ENCODE results near the gene AEBP2.

AEBP2 gene

DNA sequence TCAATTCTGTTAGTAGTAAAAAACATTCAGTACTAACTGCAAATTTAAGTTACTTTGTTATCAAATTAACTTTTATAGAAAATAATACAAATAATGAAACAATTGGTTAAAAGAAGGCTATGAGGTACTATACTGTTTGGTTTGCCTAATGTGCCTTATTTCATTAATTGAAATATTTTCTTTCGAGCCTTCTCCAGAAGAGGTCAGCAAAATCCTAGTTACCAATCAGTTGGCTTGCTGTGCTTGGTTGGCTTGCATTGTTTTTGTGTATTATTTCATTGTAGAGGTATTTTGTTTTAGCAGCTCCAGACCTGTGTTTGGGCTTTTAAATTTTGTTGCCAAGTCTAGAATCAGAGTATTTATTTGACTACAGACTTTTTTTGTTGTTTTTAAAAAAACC lies 68.5 kb downstream of the AEBP2 start:
- Histone ChIP-seq H3K9me3 (ENCODE audit: control insufficient read depth, low read length) (no peaks in the 10 kb centered on the region), H3K27ac (ENCODE audit: low read depth, low read length, severe bottlenecking) (no peak overlapping the region), H3K4me3 (ENCODE audit: extremely low read depth, insufficient read depth, low read length, poor library complexity, severe bottlenecking) (no peak overlapping the region), H3K36me3 (ENCODE audit: control insufficient read depth, insufficient read depth, low read length) (peaks cover 53% of the 10 kb centered on the region), H3K4me1 (ENCODE audit: control insufficient read depth, insufficient read depth, low read length, poor library complexity, severe bottlenecking) (peaks cover 3% of the 10 kb centered on the region)
- WGBS, 2 experiments (ENCODE audit: insufficient coverage in 2 of 2), result no CpG with 5 or more reads among the region's 1 CpG

DNA sequence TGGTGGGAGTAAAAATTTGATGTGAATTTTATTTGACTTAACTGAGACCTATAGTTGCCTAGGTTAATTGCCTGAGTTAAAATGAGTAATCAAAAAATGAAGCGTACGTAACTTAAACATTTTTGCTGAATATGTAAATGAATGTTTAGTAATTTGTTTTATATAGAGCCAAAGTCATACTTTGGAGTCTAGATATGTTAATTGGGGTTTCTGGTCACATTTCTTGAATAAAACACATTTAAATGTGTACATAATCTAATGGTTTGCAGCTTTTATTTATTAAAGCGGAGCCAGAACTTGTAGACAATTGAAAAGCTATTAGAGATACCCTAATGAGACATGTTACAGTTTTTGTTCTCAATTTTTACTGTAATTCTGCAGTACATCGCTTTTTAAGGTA lies 71.2 kb downstream of the AEBP2 start:
- Histone ChIP-seq H3K27ac (ENCODE audit: low read depth, low read length, severe bottlenecking) (no peak overlapping the region), H3K9me3 (ENCODE audit: control insufficient read depth, low read length) (no peaks in the 10 kb centered on the region), H3K4me1 (ENCODE audit: control insufficient read depth, insufficient read depth, low read length, poor library complexity, severe bottlenecking) (peaks cover 3% of the 10 kb centered on the region), H3K36me3 (ENCODE audit: control insufficient read depth, insufficient read depth, low read length) (peaks cover 49% of the 10 kb centered on the region), H3K4me3 (ENCODE audit: extremely low read depth, insufficient read depth, low read length, poor library complexity, severe bottlenecking) (no peak overlapping the region)
- 100% methylated on average over 2 of the region's 4 CpGs for WGBS, 2 experiments (ENCODE audit: insufficient coverage in 2 of 2)

DNA sequence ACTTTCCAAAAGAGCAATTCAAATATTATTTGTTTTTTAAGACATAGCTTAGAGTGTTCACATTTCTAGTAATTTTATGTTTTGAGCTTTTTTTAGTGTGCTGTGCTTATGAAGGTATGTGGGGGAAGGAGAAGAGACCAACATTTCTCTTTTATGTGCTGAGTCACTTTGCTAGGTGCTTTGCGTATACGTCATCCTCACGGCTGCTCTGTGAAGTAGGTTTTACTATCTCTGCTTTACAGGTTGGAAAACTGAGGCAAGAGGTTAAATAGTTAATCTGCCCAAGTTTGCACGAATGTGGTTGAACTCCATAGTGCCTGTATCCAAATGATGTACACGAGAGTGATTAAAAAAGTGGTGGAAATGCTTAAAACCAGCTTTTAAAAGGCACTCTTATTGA lies 75.9 kb downstream of the AEBP2 start:
- WGBS, 2 experiments (ENCODE audit: insufficient coverage in 2 of 2), result 78 to 79% methylated on average over 4 of the region's 5 CpGs
- no peak overlapping the region for H3K4me3 ChIP-seq (ENCODE audit: extremely low read depth, insufficient read depth, low read length, poor library complexity, severe bottlenecking)
- no peaks in the 10 kb centered on the region for H3K4me1 ChIP-seq (ENCODE audit: control insufficient read depth, insufficient read depth, low read length, poor library complexity, severe bottlenecking)
- H3K9me3 ChIP-seq (ENCODE audit: control insufficient read depth, low read length), result no peaks in the 10 kb centered on the region
- H3K27ac ChIP-seq (ENCODE audit: low read depth, low read length, severe bottlenecking), result no peak overlapping the region
- H3K36me3 ChIP-seq (ENCODE audit: control insufficient read depth, insufficient read depth, low read length), result peaks cover 43% of the 10 kb centered on the region

DNA sequence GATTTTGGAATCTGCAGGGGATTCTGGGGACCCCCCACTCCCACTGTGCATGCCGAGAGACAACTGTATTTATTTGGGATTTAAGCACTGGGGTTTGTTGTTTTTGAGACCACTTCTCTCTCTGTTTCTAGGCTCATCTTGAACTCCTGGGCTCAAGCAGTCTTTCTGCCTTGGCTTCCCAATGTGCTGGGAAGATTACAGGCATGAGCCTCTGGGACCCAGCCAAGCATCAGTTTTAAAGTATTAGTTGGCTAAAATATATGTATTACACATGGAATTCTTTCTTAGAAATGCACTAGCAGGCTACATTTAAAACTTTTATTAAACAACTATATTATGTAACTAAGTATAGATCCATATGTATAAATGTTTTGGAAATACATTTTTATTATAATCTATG lies 78.3 kb downstream of the AEBP2 start:
- WGBS, 2 experiments (ENCODE audit: insufficient coverage in 2 of 2), result no CpG with 5 or more reads among the region's 1 CpG
- peaks cover 34% of the 10 kb centered on the region for H3K36me3 ChIP-seq (ENCODE audit: control insufficient read depth, insufficient read depth, low read length)

DNA sequence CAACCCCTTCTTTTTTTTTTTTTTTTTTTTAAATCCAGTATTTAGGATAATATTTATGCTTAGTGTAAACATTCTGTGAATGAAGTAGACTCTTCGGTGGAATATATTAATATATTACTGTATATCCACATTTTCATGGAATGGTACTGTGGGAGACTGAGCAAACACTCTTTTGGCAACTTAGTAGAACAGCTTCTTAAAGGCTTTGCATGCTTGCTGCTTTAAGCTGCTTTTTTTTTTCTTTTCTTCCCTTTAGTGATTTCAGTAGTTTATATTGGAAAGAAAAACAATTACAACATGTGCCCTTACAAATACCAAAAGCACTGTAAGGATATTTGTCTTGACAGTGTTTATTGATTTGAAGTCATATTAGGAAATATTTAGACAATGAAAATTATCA lies 78.9 kb downstream of the AEBP2 start:
- Histone ChIP-seq H3K9me3 (ENCODE audit: control insufficient read depth, low read length) (no peaks in the 10 kb centered on the region), H3K27ac (ENCODE audit: low read depth, low read length, severe bottlenecking) (no peak overlapping the region), H3K36me3 (ENCODE audit: control insufficient read depth, insufficient read depth, low read length) (peaks cover 31% of the 10 kb centered on the region), H3K4me1 (ENCODE audit: control insufficient read depth, insufficient read depth, low read length, poor library complexity, severe bottlenecking) (no peaks in the 10 kb centered on the region), H3K4me3 (ENCODE audit: extremely low read depth, insufficient read depth, low read length, poor library complexity, severe bottlenecking) (no peak overlapping the region)
- WGBS, 2 experiments (ENCODE audit: insufficient coverage in 2 of 2), result no CpG with 5 or more reads among the region's 1 CpG

More for the DNA sequence above, 78.3 kb downstream of the AEBP2 start:
- Histone ChIP-seq H3K4me1 (ENCODE audit: control insufficient read depth, insufficient read depth, low read length, poor library complexity, severe bottlenecking) (no peaks in the 10 kb centered on the region), H3K9me3 (ENCODE audit: control insufficient read depth, low read length) (no peaks in the 10 kb centered on the region), H3K4me3 (ENCODE audit: extremely low read depth, insufficient read depth, low read length, poor library complexity, severe bottlenecking) (no peak overlapping the region), H3K27ac (ENCODE audit: low read depth, low read length, severe bottlenecking) (no peak overlapping the region)

DNA sequence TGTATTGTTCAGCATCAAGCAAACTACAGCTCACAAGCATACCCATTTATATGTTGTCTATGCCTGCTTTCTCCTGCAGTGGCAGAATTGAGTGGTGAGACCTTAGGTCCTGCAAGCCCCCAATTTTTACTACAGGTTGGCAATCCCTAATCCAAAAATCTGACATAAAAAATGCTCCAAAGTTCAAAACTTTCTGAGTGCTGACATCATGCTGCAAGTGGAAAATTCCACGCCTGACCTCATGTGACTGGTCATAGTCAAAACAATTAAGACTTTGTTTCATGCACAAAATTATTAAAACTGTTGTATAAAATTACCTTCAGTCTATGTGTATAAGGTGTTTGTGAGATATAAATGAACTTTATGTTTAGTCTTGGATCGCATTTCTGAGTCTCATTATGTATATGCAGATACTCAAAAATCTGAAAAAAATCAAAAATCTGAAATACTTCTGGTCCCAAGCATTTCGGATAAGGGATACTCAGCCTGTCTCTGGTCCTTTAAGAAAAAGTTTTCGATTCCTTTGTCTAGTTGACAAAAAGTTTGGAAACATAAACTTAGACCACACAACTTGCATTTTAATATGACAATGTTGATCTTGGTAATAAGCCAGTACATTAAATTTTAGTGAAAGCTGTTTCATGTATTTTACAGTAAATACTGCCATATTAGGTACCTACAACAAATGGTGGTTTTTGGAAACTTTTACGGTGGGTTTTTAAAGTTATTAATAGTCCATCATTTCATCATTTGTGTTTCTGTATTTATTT lies 81.5 kb downstream of the AEBP2 start:
- 92% methylated on average over 2 of the region's 5 CpGs; no CpG with 5 or more reads in 1 of the 2 experiments for WGBS, 2 experiments (ENCODE audit: insufficient coverage in 2 of 2)
- Histone ChIP-seq H3K4me1 (ENCODE audit: control insufficient read depth, insufficient read depth, low read length, poor library complexity, severe bottlenecking) (no peaks in the 10 kb centered on the region), H3K27ac (ENCODE audit: low read depth, low read length, severe bottlenecking) (no peak overlapping the region), H3K9me3 (ENCODE audit: control insufficient read depth, low read length) (no peaks in the 10 kb centered on the region), H3K4me3 (ENCODE audit: extremely low read depth, insufficient read depth, low read length, poor library complexity, severe bottlenecking) (no peak overlapping the region), H3K36me3 (ENCODE audit: control insufficient read depth, insufficient read depth, low read length) (peaks cover 19% of the 10 kb centered on the region)

DNA sequence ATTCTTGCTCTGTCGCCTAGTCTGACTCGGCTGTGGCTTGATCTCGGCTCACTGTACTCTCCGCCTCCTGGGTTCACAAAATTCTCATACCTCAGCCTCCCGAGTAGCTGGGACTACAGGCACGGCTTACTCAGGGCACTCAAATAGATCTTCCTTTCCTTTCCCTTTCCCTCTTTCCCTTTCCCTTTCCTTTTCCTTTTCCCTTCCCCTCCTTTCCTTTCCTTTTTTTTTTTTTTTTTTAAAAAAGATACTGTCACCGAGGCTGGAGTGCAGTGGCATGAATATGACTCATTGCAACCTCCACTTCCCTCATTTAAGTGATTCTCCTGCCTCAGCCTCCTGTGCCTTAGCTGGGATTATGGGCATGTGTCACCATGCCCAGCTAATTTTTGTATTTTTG lies 86.0 kb downstream of the AEBP2 start:
- Histone ChIP-seq H3K4me3 (ENCODE audit: extremely low read depth, insufficient read depth, low read length, poor library complexity, severe bottlenecking) (no peak overlapping the region), H3K36me3 (ENCODE audit: control insufficient read depth, insufficient read depth, low read length) (peaks cover 3% of the 10 kb centered on the region), H3K9me3 (ENCODE audit: control insufficient read depth, low read length) (no peaks in the 10 kb centered on the region), H3K27ac (ENCODE audit: low read depth, low read length, severe bottlenecking) (no peak overlapping the region), H3K4me1 (ENCODE audit: control insufficient read depth, insufficient read depth, low read length, poor library complexity, severe bottlenecking) (peaks cover 8% of the 10 kb centered on the region)
- 88 to 100% methylated on average over 6 of the region's 7 CpGs for WGBS, 2 experiments (ENCODE audit: insufficient coverage in 2 of 2)

DNA sequence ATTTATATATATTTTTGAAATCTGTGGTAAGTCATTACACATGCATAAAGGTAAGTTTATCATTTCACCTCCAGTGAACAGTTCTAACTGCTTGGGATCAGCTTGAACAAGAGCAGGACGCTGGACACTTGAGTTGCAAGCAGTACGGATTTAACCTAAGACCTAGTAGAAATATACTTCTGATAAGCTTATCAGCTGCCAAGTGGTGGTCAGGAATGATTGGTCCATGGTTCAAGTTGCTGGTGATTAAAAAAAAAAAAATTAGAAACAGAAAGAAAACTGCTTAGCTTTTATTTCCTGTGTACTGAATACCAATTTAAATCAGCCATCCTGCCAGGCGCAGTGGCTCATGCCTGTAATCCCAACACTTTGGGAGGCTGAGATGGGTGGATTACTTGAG lies 88.6 kb downstream of the AEBP2 start:
- peaks cover 3% of the 10 kb centered on the region for H3K36me3 ChIP-seq (ENCODE audit: control insufficient read depth, insufficient read depth, low read length)
- H3K4me1 ChIP-seq (ENCODE audit: control insufficient read depth, insufficient read depth, low read length, poor library complexity, severe bottlenecking), result peaks cover 8% of the 10 kb centered on the region
- H3K27ac ChIP-seq (ENCODE audit: low read depth, low read length, severe bottlenecking), result no peak overlapping the region
- H3K9me3 ChIP-seq (ENCODE audit: control insufficient read depth, low read length), result no peaks in the 10 kb centered on the region
- H3K4me3 ChIP-seq (ENCODE audit: extremely low read depth, insufficient read depth, low read length, poor library complexity, severe bottlenecking), result no peak overlapping the region
- 90 to 100% methylated on average over 1 to 2 of the region's 3 CpGs for WGBS, 2 experiments (ENCODE audit: insufficient coverage in 2 of 2)

DNA sequence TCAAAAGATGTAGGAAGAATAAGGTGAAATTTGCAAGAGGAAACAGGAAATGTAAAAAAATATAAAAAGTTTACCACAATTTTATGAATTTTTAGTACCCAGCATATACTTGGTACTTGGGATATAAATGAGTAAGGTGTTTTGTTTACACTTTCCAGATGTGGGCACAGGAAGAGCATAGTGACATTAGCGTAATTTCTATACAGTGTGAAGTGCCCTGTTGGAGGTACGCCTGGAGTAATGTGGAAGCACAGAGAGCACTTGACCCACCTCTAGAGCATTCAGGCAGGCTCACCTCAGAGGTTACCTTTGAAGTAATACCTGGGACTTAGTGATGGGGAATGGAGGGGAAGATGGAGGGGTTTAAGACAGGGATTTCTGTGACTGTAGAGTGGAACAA lies 89.5 kb downstream of the AEBP2 start:
- Histone ChIP-seq H3K4me1 (ENCODE audit: control insufficient read depth, insufficient read depth, low read length, poor library complexity, severe bottlenecking) (peaks cover 8% of the 10 kb centered on the region), H3K9me3 (ENCODE audit: control insufficient read depth, low read length) (no peaks in the 10 kb centered on the region), H3K4me3 (ENCODE audit: extremely low read depth, insufficient read depth, low read length, poor library complexity, severe bottlenecking) (no peak overlapping the region), H3K27ac (ENCODE audit: low read depth, low read length, severe bottlenecking) (no peak overlapping the region), H3K36me3 (ENCODE audit: control insufficient read depth, insufficient read depth, low read length) (peaks cover 3% of the 10 kb centered on the region)
- WGBS, 2 experiments (ENCODE audit: insufficient coverage in 2 of 2), result 90 to 100% methylated on average over 2 of the region's 2 CpGs

DNA sequence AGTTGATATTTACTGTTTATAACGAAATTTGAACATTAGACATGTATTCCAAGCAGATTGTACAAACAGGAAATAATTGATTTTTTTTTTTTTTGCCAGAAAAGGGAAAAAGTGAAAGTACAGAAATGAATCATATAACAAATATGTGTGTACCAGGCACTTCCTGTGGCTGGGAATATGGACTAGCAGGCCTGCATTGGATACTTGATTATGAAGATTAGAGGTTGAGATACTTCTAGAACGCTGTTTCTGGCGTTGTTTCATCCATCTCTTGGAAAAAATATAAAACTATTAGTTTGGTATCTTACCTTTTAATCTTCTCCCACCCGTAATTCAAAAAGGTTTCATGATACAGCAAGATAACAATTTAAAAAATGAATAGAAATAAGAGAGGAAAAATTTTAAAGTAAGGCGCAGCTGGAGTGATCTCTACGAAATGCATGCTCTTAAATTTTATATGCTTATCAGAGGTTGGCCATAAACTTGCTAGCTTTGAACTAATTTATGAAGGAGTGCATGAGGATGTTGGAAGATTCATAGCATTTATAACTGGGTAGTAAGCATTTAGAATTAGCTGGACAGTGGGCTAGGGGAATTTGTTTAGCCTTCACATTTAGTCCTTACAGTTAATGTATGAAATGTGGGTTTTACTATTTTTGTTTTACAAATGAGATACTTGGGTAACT lies 90.8 kb downstream of the AEBP2 start:
- WGBS, 2 experiments (ENCODE audit: insufficient coverage in 2 of 2), result 94 to 100% methylated on average over 2 of the region's 6 CpGs
- Histone ChIP-seq H3K36me3 (ENCODE audit: control insufficient read depth, insufficient read depth, low read length) (peaks cover 3% of the 10 kb centered on the region), H3K4me1 (ENCODE audit: control insufficient read depth, insufficient read depth, low read length, poor library complexity, severe bottlenecking) (peaks cover 8% of the 10 kb centered on the region), H3K9me3 (ENCODE audit: control insufficient read depth, low read length) (no peaks in the 10 kb centered on the region), H3K4me3 (ENCODE audit: extremely low read depth, insufficient read depth, low read length, poor library complexity, severe bottlenecking) (no peak overlapping the region), H3K27ac (ENCODE audit: low read depth, low read length, severe bottlenecking) (no peak overlapping the region)

DNA sequence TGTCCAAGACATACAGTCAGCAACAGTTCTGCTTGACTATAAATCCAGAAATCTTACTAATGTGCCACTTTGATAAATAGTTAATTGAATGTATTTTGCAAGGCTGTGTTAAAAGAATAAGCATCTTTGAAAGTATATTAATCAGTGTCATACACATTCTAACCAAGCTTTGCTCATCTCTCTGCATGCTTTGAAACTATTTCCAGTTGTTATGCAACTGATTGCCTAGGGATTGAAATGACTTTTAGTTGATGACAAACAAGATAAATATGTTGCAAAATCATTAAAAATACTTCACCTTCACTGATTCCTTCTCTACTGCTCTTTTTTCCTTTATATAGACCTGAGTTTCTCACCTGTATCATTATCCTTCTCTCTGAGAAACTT lies 91.3 kb downstream of the AEBP2 start:
- peaks cover 8% of the 10 kb centered on the region for H3K4me1 ChIP-seq (ENCODE audit: control insufficient read depth, insufficient read depth, low read length, poor library complexity, severe bottlenecking)
- H3K4me3 ChIP-seq (ENCODE audit: extremely low read depth, insufficient read depth, low read length, poor library complexity, severe bottlenecking), result no peak overlapping the region
- no peaks in the 10 kb centered on the region for H3K9me3 ChIP-seq (ENCODE audit: control insufficient read depth, low read length)
- no peaks in the 10 kb centered on the region for H3K36me3 ChIP-seq (ENCODE audit: control insufficient read depth, insufficient read depth, low read length)
- no peak overlapping the region for H3K27ac ChIP-seq (ENCODE audit: low read depth, low read length, severe bottlenecking)
